Activated T-helper 1 cell treated with anti-CD3 and anti-CD28 coated beads, Interleukin-12 subunit alpha, Interleukin-12 subunit beta, Interleukin-2, Interleukin-4 antibody, amounts not matched to agents 30 ng/mL and 10 ng/mL and 1 ng/mL, durations not matched to agents 14 hours and 24 hours and 36 hours (primary cell): ENCODE measurements around the gene SENP7. TPM values are rescaled to one million over a fixed set of nuclear protein-coding genes. Genes with fewer than 3 reads are reported as not detected.
"Not testable (repeated sequence)": the region's sequence is repeated elsewhere in the genome, so short reads cannot be mapped to it uniquely, and the experiment has no call there.

Source experiments
- DNase-seq: peaks from one replicate; pipeline ENCODE4 v3.0.0; 2021; ENCODE audit warnings: low spot score
- H3K27ac Mint-ChIP-seq: one replicate; pipeline ENCODE4 v1.8.0; 2021; ENCODE audit warnings: mild to moderate bottlenecking, mixed read lengths
- H3K27me3 Mint-ChIP-seq: one replicate; pipeline ENCODE4 v1.8.0; 2022; ENCODE audit warnings: mild to moderate bottlenecking, moderate library complexity, mixed read lengths; ENCODE audit not compliant: insufficient read depth
- H3K36me3 Mint-ChIP-seq: one replicate; pipeline ENCODE4 v1.8.0; 2021; ENCODE audit warnings: low read depth, mixed read lengths
- H3K4me1 Mint-ChIP-seq: one replicate; pipeline ENCODE4 v1.8.0; 2021; ENCODE audit warnings: low read depth, mixed read lengths
- H3K4me3 Mint-ChIP-seq: one replicate; pipeline ENCODE4 v1.8.0; 2021; ENCODE audit warnings: mild to moderate bottlenecking, moderate library complexity, mixed read lengths
- H3K9me3 Mint-ChIP-seq: one replicate; pipeline ENCODE4 v1.8.0; 2021; ENCODE audit warnings: mixed read lengths
- intact Hi-C: fragments of 100-400 bp; cut with micrococcal nuclease; formaldehyde crosslinking; loops from one replicate; pipeline ENCODE4 v1.15.1; 2024
- total RNA-seq: library from RNA; stranded (reverse); gene quantifications from 2 replicates; pipeline ENCODE4 v1.2.3, GENCODE V29; 2022

The SENP7 gene
- total RNA-seq, 1 donor from 2014 or later, result 9.1 TPM

DNA sequence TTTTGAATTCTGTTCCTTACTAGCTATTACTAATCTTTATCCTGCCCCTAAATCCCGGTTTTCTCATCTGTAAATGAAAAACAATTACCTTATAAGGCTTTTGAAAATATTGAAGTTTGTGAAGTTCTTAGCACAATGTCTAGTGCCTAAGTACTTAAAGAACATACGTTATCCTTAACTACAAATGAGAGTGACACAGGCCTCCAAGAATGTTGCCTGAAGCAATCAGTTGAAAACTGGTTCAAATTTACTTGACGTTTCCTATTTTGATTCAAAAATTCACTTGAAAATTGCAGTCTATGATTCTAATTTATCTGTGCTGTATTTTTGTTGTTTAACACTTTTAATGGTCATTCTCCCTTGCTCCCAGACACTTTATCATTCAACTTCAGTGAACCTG, 3.2 kb downstream of the SENP7 start:
- H3K4me3 Mint-ChIP-seq, result no peak overlapping the region
- no peak overlapping the region for H3K27ac Mint-ChIP-seq
- H3K36me3 Mint-ChIP-seq, result peaks cover 11% of the 10 kb centered on the region
- intact Hi-C loops, result loop anchor here (5.0 to 10.0 kb wide), 4 partner anchors 43 to 1695 kb away; partner anchors contain the start of gene CMSS1
- no peak for DNase-seq
- H3K9me3 Mint-ChIP-seq, result no peaks in the 10 kb centered on the region
- no peaks in the 10 kb centered on the region for H3K27me3 Mint-ChIP-seq
- peaks cover 34% of the 10 kb centered on the region for H3K4me1 Mint-ChIP-seq

DNA sequence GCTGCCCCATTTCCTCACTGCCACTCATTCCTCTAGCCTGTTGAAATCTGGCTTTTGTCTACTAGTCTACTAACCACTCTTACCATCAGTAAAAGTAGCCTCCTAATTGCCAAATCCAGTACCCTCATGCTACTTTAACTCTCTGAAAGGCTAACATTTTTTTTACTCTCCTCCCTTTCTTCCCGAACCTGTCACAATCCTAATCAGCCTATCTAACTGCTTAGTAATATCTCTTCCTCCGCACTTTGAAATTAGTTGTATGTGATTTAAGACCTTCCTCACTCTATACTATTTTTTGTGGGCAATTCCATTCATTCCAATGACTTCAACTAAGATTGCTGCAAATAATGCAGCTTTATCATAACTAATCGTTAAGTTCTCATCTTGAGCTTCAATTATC, 3.7 kb downstream of the SENP7 start:
- no peak overlapping the region for H3K4me3 Mint-ChIP-seq

DNA sequence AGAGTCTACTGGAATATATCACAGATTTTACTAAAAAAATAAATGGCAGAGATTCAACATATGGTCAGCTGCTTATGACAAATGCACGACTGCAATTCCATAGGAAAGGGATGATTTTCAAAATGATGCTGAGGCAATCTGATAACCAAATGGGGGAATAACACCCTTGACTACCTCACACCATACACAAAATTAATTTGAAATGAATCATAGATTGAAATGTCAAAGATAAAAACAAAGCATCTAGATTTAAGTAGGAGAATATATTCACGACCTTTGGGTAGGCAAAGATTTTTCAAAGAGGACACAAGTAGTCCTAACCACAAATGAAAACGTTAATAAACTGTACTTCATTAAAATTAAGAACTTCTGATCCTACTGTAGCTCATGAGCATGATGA, 11.2 kb downstream of the SENP7 start:
- Mint-ChIP-seq H3K4me3 (no peak overlapping the region), H3K27me3 (no peaks in the 10 kb centered on the region), H3K9me3 (no peaks in the 10 kb centered on the region), H3K4me1 (peaks cover 12% of the 10 kb centered on the region), H3K36me3 (peaks cover 19% of the 10 kb centered on the region), H3K27ac (no peak overlapping the region)
- intact Hi-C loops, result no loop called here
- no peak for DNase-seq

More for the DNA sequence above, 3.7 kb downstream of the SENP7 start:
- H3K27ac Mint-ChIP-seq, result no peak overlapping the region
- intact Hi-C loops, result no loop called here
- no peaks in the 10 kb centered on the region for H3K9me3 Mint-ChIP-seq
- no peak for DNase-seq
- peaks cover 11% of the 10 kb centered on the region for H3K36me3 Mint-ChIP-seq
- no peaks in the 10 kb centered on the region for H3K27me3 Mint-ChIP-seq
- peaks cover 32% of the 10 kb centered on the region for H3K4me1 Mint-ChIP-seq

DNA sequence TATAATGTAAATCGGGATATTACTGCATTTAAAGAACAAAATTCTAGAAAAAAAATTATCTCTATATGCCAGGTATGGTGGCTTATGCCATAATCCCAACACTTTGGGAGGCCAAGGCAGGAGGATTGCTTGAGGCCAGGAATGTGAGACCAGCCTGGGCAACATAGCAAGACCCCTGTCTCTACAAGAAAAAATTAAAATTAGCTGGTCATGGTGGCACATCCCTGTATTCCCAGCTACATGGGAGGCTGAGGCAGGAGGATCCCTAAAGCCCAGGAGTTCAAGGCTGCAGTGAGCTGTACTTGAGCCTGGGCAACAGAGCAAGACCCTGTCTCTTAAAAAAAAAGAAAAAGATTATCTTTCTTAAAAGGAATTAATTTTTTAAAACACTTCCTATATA, 12.8 kb downstream of the SENP7 start:
- Mint-ChIP-seq H3K36me3 (peaks cover 19% of the 10 kb centered on the region), H3K27ac (no peak overlapping the region), H3K9me3 (no peaks in the 10 kb centered on the region), H3K27me3 (no peaks in the 10 kb centered on the region), H3K4me1 (peaks cover 12% of the 10 kb centered on the region), H3K4me3 (no peak overlapping the region)
- no peak for DNase-seq
- intact Hi-C loops, result no loop called here

DNA sequence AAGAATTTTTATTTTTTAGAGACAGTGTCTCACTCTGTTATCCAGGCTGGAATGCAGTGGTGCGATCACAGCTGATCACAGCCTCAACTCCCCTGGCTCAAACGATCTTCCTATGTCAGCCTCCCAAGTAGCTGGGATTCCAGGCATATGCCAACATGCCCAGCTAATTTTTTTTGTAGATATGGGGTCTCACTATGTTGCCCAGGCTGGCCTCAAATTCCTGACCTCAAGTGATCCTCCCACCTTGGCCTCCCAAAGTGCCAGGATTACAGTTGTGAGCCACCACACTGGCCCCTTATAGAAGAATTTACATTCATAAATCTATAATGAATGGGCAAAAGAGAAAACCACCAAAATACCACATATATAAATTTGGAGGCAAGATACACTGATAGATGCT, 15.2 kb downstream of the SENP7 start:
- no peak overlapping the region for H3K4me3 Mint-ChIP-seq
- H3K27ac Mint-ChIP-seq, result no peak overlapping the region
- peaks cover 7% of the 10 kb centered on the region for H3K4me1 Mint-ChIP-seq
- DNase-seq, result no peak
- no peaks in the 10 kb centered on the region for H3K9me3 Mint-ChIP-seq
- H3K27me3 Mint-ChIP-seq, result no peaks in the 10 kb centered on the region
- intact Hi-C loops, result no loop called here
- peaks cover 25% of the 10 kb centered on the region for H3K36me3 Mint-ChIP-seq

DNA sequence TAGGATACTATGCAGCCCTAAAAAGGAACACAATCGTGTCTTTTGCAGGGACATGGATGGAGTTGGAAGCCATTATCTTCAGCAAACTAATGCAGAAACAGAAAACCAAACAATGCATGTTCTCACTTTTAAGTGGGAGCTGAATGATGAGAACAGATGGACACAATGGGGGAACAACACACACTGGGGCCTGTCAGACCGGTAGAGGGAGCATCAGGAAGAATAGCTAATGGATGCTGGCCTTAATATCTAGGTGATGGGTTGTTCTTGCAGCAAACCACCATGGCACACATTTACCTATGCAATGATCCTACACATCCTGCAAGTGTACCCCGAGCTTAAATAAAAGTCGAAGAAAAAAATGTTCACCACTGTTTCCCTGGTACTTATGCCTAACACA, 17.5 kb downstream of the SENP7 start:
- Mint-ChIP-seq H3K9me3 (peaks cover 3% of the 10 kb centered on the region), H3K27ac (no peak overlapping the region), H3K4me1 (no peaks in the 10 kb centered on the region), H3K36me3 (peaks cover 23% of the 10 kb centered on the region), H3K27me3 (no peaks in the 10 kb centered on the region), H3K4me3 (no peak overlapping the region)
- no peak for DNase-seq
- intact Hi-C loops, result no loop called here

DNA sequence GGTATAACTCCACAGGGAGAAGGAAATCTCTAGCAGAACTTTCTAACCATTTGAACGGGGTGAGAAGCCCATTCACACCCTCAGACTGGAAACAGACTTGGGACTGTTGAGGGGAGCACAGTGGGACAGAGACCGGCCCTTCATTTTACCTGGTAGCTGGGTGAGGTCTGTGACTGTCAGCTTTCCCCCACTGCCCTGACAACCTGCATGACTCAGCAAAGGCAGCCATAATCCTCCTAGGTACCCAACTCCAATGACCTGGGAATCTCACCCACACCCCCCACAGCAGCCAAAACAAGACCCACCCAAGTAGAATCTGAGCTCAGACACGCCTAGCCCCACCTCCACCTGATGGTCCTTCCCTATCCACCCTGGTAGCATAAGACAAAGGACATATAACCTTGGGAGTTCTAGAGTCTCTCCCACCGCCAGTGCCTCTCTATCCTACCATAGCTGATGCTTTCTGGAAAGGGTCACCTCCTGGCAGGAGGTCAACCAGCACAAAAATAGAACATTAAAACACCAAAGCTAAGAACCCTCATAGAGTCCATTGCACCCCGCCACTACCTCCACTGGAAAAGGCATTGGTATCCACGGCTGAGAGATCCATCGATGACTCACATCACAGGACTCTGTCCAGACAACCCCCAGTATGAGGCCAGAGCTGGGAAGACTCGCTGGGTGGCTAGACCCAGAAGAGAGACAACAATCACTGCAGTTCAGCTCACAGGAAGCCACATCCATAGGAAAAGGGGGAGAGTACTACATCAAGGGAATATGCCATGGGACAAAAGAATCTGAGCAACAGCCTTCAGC, 28.0 kb downstream of the SENP7 start:
- no peaks in the 10 kb centered on the region for H3K9me3 Mint-ChIP-seq
- H3K4me3 Mint-ChIP-seq, result no peak overlapping the region
- intact Hi-C loops, result no loop called here
- DNase-seq, result no peak
- H3K4me1 Mint-ChIP-seq, result peaks cover 20% of the 10 kb centered on the region
- H3K27ac Mint-ChIP-seq, result no peak overlapping the region
- peaks cover 36% of the 10 kb centered on the region for H3K36me3 Mint-ChIP-seq
- no peaks in the 10 kb centered on the region for H3K27me3 Mint-ChIP-seq

DNA sequence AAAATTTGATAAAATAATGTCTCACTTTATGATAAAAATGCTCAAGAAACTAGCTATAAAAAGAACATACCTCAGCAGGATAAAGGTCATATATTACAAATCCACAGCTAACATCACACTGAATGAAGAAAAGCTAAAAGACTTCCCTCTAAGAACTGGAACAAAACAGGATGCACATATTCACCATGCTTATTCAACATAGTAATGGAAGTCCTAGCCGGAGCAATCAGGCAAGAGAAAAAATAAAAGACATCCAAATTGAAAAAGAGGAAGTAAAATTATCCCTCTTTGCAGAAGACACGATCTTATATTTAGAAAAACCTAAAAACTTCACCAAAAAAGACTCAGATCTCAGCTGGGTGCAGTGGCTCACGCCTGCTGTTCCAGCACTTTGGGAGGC, 34.0 kb downstream of the SENP7 start:
- Mint-ChIP-seq H3K27me3 (no peaks in the 10 kb centered on the region), H3K9me3 (peaks cover 6% of the 10 kb centered on the region), H3K36me3 (peaks cover 41% of the 10 kb centered on the region), H3K4me1 (peaks cover 5% of the 10 kb centered on the region), H3K4me3 (no peak overlapping the region), H3K27ac (no peak overlapping the region)
- intact Hi-C loops, result no loop called here
- no peak for DNase-seq

DNA sequence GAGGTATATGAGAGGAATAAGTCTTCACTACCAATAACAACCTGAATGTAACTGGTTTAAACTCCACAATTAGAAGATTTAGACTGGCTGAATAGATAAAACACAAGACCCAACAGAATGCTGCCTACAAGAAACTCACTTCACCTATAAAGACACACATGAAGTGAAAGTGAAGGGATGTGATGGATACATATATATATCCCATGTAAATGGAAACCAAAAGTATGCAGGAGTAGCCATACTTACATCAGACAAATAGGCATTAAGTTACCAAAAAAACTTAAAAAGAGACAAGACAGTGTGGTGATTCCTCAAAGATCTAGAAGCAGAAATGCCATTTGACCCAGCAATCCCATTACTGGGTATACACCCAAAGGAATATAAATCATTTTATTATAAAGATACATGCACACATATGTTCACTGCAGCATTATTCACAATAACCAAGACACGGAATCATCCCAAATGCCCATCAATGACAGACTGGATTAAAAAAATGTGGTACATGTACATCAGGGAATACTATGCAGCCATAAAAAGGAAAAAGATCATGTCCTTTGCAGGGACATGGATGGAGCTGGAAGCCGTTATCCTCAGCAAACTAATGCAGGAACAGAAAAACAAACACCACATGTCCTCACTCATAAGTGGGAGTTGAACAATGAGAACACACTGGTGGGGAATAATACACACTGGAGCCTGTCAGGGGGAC, 38.0 kb downstream of the SENP7 start:
- intact Hi-C loops, H3K27me3 Mint-ChIP-seq, H3K4me3 Mint-ChIP-seq, DNase-seq, H3K27ac Mint-ChIP-seq, H3K4me1 Mint-ChIP-seq: not testable (repeated sequence)
- Mint-ChIP-seq H3K36me3 (peaks cover 45% of the 10 kb centered on the region), H3K9me3 (peaks cover 12% of the 10 kb centered on the region)

DNA sequence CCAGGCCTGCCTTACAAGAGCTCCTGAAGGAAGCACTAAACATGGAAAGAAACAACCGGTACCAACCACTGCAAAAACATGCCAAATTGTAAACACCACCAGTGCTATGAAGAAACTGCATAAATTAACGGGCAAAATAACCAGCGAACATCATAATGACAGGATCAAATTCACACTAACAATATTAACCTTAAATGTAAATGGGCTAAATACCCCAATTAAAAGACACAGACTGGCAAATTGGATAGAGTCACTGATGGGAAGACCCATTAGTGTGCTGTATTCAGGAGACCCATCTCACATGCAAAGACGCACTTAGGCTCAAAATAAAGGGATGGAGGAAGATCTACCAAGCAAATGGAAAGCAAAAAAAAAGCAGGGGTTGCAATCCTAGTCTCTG, 44.3 kb downstream of the SENP7 start:
- H3K9me3 Mint-ChIP-seq, result peaks cover 13% of the 10 kb centered on the region
- not testable (repeated sequence) for H3K36me3 Mint-ChIP-seq, H3K4me3 Mint-ChIP-seq, H3K27me3 Mint-ChIP-seq, DNase-seq, H3K27ac Mint-ChIP-seq
- peaks cover 23% of the 10 kb centered on the region for H3K4me1 Mint-ChIP-seq
- intact Hi-C loops, result loop anchor here (5.0 to 10.0 kb wide), 2 partner anchors 44 to 54 kb away; partner anchors contain the start of gene SENP7

DNA sequence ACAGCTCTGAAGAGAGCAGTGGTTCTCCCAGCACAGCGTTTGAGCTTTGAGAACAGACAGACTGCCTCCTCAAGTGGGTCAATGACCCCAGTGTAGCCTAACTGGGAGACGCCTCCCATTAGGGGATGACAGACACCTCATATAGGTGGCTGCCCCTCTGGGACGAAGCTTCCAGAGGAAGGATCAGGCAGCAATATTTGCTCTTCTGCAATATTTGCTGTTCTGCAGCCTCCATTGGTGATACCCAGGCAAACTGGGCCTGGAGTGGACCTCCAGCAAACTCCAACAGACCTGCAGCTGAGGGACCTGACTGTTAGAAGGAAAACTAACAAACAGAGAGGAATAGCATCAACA, 45.7 kb downstream of the SENP7 start:
- Mint-ChIP-seq H3K4me1 (peaks cover 23% of the 10 kb centered on the region), H3K27ac (peak overlapping the region; percentile 10), H3K4me3 (peak overlapping the region; percentile 37)
- not testable (repeated sequence) for H3K27me3 Mint-ChIP-seq, H3K36me3 Mint-ChIP-seq, DNase-seq, H3K9me3 Mint-ChIP-seq
- intact Hi-C loops, result loop anchor here (5.0 to 10.0 kb wide), 2 partner anchors 45 to 52 kb away; partner anchors contain the start of gene SENP7

DNA sequence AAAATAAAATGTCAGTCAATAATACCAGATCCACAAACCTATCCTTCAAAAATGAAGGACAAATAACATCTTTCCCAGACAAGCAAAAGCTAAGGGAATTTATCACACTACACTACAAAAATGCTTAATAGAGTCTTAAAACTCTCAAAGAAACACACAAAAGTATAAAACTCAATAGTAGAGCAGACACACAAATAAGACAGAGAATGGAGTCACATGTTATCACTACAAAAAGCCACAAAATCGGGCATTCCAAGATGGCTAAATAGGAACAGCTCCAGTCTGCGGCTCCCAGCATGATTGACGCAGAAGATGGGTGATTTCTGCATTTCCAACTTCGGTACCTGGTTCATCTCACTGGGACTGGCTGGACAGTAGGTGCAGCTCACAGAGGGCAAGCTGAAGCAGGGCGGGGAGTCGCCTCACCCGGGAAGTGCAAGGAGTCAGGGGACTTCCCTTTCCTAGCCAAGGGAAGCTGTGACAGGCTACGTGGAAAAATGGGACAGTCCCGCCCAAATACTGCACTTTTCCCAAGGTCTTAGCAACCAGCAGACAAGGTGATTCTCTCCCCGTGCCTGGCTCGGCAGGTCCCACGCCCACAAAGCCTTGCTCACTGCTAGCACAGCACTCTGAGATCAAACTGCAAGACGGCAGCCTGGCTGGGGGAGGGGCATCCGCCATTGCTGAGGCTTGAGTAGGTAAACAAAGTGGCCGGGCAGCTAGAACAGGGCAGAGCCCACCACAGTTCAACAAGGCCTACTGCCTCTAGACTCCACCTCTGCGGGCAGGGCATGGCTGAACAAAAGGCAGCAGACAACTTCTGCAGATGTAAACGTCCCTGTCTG, 46.3 kb downstream of the SENP7 start:
- Mint-ChIP-seq H3K4me3 (peak overlapping the region; percentile 37), H3K4me1 (peaks cover 23% of the 10 kb centered on the region), H3K9me3 (peaks cover 8% of the 10 kb centered on the region), H3K27me3 (no peaks in the 10 kb centered on the region), H3K27ac (peak overlapping the region; percentile 66), H3K36me3 (peaks cover 7% of the 10 kb centered on the region)
- intact Hi-C loops, result loop anchor here (5.0 to 10.0 kb wide), 2 partner anchors 46 to 52 kb away; partner anchors contain the start of gene SENP7
- peak; percentile 25 for DNase-seq
